ENCODE results near the gene PLAC8. TPM values are rescaled to one million over a fixed set of nuclear protein-coding genes. Genes with fewer than 3 reads are reported as not detected.
"Not testable (repeated sequence)": the region's sequence is repeated elsewhere in the genome, so short reads cannot be mapped to it uniquely, and the experiment has no call there.

Gene PLAC8
- total RNA-seq, 1 experiment from 2014 or later, result not detected

DNA sequence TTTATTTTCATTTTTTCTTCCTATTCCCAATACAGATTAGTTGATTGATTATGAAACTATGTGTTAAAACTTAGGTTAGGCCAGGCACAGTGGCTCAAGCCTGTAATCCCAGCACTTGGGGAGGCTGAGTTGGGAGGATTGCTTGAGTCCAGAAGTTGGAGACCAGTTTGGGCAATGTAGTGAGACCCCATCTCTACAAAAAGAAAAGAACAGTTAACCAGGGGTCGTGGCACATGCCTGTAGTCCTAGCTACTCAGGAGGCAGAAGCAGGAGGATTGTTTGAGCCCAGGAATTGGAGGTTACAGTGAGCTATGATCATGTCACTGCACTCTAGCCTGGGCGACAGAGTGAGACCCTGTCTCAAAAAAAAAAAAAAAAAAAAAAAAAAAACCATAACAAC, 71.4 kb downstream of the PLAC8 start:
- H3K4me3 ChIP-seq, H3K36me3 ChIP-seq, H3K27me3 ChIP-seq, H3K9me3 ChIP-seq, DNase-seq: not testable (repeated sequence)

DNA sequence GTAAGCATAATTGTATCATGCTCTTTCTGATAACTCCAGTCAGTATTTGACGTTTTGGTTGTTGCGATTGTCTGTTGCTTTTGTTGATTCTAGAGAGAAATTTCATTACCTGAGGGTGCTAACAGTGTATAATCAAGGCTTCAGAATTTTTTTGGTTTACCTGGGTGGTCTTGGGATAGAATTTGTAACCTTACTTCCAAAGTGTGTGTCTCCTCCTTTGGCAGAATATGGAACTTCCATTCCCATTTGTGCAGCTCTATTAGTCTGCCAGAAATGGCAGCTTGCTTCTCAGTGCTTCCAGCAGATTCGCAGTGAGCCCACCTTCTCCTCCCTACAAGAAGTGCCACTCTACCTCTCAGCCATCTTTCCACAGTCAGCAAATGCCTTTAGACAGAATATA, 74.3 kb downstream of the PLAC8 start:
- no peaks in the 10 kb centered on the region for H3K36me3 ChIP-seq
- no peak for DNase-seq
- H3K27me3 ChIP-seq, result no peaks in the 10 kb centered on the region
- no peak overlapping the region for H3K4me3 ChIP-seq
- H3K9me3 ChIP-seq, result no peaks in the 10 kb centered on the region

Other genes with a start within 250 kb of the PLAC8 start
- 116 and 139 TPM in 2 replicates for gene SEC31A, start 223.6 kb downstream of the PLAC8 start, total RNA-seq (2014; rRNA removed; shearing (Covaris generic); ENCODE audit: low replicate concordance)
- 0.37 and 2.9 TPM in 2 replicates for gene THAP9, start 214.0 kb downstream of the PLAC8 start, total RNA-seq (2014; rRNA removed; shearing (Covaris generic); ENCODE audit: low replicate concordance)
- gene LIN54, start 103.9 kb downstream of the PLAC8 start, total RNA-seq (2014; rRNA removed; shearing (Covaris generic); ENCODE audit: low replicate concordance), result 4.3 and 7.8 TPM in 2 replicates
- gene COPS4, start 79.5 kb downstream of the PLAC8 start, total RNA-seq (2014; rRNA removed; shearing (Covaris generic); ENCODE audit: low replicate concordance), result 127 and 147 TPM in 2 replicates
- gene COQ2, start 170.1 kb upstream of the PLAC8 start, total RNA-seq (2014; rRNA removed; shearing (Covaris generic); ENCODE audit: low replicate concordance), result 21.8 and 34.9 TPM in 2 replicates
- 2.1 TPM in 1 of 2 replicates, not detected in the other for gene HPSE, start 220.1 kb upstream of the PLAC8 start, total RNA-seq (2014; rRNA removed; shearing (Covaris generic); ENCODE audit: low replicate concordance)